IMR-90 (cell line): ENCODE measurements around the gene OPTC.

Source experiments
- BHLHE40 ChIP-seq: fragments of 150-350 bp; IDR thresholded peaks from 2 replicates; pipeline ENCODE4 v1.6.1; 2016; ENCODE audit warnings: mild to moderate bottlenecking, low read depth, low read length
- CEBPB ChIP-seq: IDR thresholded peaks from 2 replicates; pipeline ENCODE4 v1.6.1; 2012; ENCODE audit warnings: low read depth, low read length, improper control_type of control experiment
- POLR2A ChIP-seq: IDR thresholded peaks from 2 replicates; pipeline ENCODE4 v1.6.1; 2012; ENCODE audit warnings: mild to moderate bottlenecking, low read depth, low read length
- RAD21 ChIP-seq: IDR thresholded peaks from 2 replicates; pipeline ENCODE4 v1.6.1; 2012; ENCODE audit warnings: low read length, improper control_type of control experiment
- TF ChIP-seq, protein P1 (sequence below): conservative IDR thresholded peaks from 2 replicates; pipeline ENCODE4 v1.5.1; 2012; ENCODE audit warnings: mild to moderate bottlenecking, low read depth, low read length, improper control_type of control experiment
- TF ChIP-seq, protein P2 (sequence below): fragments of 150-350 bp; IDR thresholded peaks from 2 replicates; pipeline ENCODE4 v1.6.1; 2017; ENCODE audit warnings: mild to moderate bottlenecking, antibody characterized with exemption, low read length, low read depth
- TF ChIP-seq, protein P3 (sequence below): fragments of 150-350 bp; IDR thresholded peaks from 2 replicates; pipeline ENCODE4 v1.6.1; 2016; ENCODE audit warnings: low read depth, mild to moderate bottlenecking, low read length, moderate library complexity, borderline replicate concordance

DNA sequence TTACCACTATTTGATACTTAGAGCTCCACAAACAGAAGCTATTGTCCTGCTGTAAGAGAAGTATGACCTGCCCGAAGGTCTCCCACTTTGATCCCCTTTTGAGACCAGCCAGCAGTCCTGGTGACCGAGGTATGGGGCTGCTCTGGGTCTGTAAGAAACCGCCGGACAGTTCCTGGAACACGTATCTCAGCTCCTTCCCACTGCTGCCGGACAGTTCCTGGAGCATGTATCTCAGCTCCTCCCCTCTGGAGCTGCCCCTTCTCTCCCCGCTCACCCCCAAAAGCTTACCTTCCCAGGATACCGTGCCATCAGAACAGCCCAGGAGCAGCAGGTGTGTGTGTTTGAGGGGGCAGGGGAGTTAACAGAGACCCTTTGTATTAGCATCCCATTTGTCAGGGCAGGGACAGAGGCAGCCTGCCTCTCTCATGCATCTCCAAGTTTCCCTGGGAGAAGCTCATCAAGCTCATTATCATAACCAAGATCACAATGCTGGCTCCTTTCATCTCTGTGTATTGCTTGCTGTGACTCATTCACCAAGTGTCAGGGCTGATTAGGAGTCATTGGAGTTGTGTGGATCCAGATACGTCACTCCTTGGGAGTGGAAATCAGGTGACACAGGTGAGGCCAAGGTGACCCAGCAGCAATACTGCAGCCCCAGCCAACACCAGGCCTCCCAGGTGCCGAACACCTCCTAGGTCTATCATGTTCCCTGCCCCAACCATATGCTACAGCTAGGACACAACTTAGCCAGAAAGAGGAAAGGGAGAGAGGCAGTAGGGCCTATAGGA lies 25.3 kb downstream of the OPTC start:
- TF ChIP-seq, protein P1, sequence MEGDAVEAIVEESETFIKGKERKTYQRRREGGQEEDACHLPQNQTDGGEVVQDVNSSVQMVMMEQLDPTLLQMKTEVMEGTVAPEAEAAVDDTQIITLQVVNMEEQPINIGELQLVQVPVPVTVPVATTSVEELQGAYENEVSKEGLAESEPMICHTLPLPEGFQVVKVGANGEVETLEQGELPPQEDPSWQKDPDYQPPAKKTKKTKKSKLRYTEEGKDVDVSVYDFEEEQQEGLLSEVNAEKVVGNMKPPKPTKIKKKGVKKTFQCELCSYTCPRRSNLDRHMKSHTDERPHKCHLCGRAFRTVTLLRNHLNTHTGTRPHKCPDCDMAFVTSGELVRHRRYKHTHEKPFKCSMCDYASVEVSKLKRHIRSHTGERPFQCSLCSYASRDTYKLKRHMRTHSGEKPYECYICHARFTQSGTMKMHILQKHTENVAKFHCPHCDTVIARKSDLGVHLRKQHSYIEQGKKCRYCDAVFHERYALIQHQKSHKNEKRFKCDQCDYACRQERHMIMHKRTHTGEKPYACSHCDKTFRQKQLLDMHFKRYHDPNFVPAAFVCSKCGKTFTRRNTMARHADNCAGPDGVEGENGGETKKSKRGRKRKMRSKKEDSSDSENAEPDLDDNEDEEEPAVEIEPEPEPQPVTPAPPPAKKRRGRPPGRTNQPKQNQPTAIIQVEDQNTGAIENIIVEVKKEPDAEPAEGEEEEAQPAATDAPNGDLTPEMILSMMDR, result no peak
- no peak for TF ChIP-seq CEBPB
- TF ChIP-seq POLR2A, result no peak
- TF ChIP-seq, protein P2, sequence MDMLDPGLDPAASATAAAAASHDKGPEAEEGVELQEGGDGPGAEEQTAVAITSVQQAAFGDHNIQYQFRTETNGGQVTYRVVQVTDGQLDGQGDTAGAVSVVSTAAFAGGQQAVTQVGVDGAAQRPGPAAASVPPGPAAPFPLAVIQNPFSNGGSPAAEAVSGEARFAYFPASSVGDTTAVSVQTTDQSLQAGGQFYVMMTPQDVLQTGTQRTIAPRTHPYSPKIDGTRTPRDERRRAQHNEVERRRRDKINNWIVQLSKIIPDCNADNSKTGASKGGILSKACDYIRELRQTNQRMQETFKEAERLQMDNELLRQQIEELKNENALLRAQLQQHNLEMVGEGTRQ, result no peak
- TF ChIP-seq RAD21, result no peak
- no peak for TF ChIP-seq BHLHE40
- TF ChIP-seq, protein P3, sequence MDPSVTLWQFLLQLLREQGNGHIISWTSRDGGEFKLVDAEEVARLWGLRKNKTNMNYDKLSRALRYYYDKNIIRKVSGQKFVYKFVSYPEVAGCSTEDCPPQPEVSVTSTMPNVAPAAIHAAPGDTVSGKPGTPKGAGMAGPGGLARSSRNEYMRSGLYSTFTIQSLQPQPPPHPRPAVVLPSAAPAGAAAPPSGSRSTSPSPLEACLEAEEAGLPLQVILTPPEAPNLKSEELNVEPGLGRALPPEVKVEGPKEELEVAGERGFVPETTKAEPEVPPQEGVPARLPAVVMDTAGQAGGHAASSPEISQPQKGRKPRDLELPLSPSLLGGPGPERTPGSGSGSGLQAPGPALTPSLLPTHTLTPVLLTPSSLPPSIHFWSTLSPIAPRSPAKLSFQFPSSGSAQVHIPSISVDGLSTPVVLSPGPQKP, result no peak
